Esophagus squamous epithelium (tissue), 4 donors: Measurements from ENCODE around the gene GPC6.

ENCODE experiments used
- CTCF ChIP-seq, 6 experiments: fragments of 450-650 bp in 4 of 6; fragments of 200-600 bp in 2 of 6; sonication (generic) in 2 of 6; IDR thresholded peaks; one replicate each; pipeline ENCODE4 v1.5.1; 2016 to 2019; ENCODE audit warnings: antibody characterized with exemption in 6 of 6, mild to moderate bottlenecking in 4 of 6, moderate library complexity in 4 of 6
- POLR2A ChIP-seq, 4 donors: fragments of 450-650 bp; IDR thresholded peaks; one replicate each; pipeline ENCODE4 v1.6.1; 2017; ENCODE audit warnings: antibody characterized with exemption in 4 of 4, mild to moderate bottlenecking in 4 of 4, moderate library complexity in 3 of 4

GRCh38 chr13:93925990-93926389 is 699.4 kb downstream of the GPC6 start:
- TF ChIP-seq CTCF (IDR thresholded peaks at IDR 0.05) (no peak), POLR2A (IDR thresholded peaks at IDR 0.05) (no peak)
